ENCODE data around the gene MCEMP1.
A peak's percentile ranks its signal among the peaks of the same experiment; 100 is the strongest.

MCEMP1 gene, protein sequence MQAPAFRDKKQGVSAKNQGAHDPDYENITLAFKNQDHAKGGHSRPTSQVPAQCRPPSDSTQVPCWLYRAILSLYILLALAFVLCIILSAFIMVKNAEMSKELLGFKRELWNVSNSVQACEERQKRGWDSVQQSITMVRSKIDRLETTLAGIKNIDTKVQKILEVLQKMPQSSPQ

DNA sequence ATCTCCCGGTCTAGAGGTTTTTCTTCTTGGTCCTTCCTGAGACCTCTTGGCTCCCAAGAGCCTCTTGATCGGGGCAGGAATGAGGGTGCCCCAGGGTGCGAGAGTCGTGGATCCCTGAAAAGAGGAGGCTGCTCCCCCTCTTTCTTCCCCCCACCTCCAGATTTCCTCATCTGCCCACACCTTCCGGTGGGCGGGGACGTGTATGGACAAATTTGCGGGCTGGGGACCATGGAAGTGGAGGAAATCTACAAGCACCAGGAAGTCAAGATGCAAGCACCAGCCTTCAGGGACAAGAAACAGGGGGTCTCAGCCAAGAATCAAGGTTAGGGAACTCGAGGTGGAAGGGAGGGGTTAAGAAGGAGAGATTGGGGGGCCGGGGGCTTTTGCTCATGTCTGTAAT, at the start of gene MCEMP1:
Gene MCEMP1 (plus strand): TSS at position 237 of the 400 bp plus-strand sequence. CDS start 31 bp downstream, at position 268.
- no peak within 1 kb of the TSS for H3K27ac ChIP-seq
- no peak for TF ChIP-seq ZFX (IDR thresholded peaks at IDR 0.05; ENCODE audit: borderline replicate concordance)
- TF ChIP-seq, protein P1, sequence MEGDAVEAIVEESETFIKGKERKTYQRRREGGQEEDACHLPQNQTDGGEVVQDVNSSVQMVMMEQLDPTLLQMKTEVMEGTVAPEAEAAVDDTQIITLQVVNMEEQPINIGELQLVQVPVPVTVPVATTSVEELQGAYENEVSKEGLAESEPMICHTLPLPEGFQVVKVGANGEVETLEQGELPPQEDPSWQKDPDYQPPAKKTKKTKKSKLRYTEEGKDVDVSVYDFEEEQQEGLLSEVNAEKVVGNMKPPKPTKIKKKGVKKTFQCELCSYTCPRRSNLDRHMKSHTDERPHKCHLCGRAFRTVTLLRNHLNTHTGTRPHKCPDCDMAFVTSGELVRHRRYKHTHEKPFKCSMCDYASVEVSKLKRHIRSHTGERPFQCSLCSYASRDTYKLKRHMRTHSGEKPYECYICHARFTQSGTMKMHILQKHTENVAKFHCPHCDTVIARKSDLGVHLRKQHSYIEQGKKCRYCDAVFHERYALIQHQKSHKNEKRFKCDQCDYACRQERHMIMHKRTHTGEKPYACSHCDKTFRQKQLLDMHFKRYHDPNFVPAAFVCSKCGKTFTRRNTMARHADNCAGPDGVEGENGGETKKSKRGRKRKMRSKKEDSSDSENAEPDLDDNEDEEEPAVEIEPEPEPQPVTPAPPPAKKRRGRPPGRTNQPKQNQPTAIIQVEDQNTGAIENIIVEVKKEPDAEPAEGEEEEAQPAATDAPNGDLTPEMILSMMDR (IDR thresholded peaks at IDR 0.05) = no peak

- no peak for TF ChIP-seq ZFX (IDR thresholded peaks at IDR 0.05; ENCODE audit: borderline replicate concordance)
- TF ChIP-seq, protein P1 (IDR thresholded peaks at IDR 0.05) = no peak
- no peak overlapping the region for H3K27ac ChIP-seq
These were observed 49.7 kb upstream of the MCEMP1 start for GRCh38 chr19:7627166-7627565.

GRCh38 chr19:7628589-7629311, 48.1 kb upstream of the MCEMP1 start:
- TF ChIP-seq, protein P1 (IDR thresholded peaks at IDR 0.05) = no peak
- TF ChIP-seq ZFX (IDR thresholded peaks at IDR 0.05; ENCODE audit: borderline replicate concordance) = no peak
- peak overlapping the region; percentile 55 for H3K27ac ChIP-seq

GRCh38 chr19:7629347-7630054, 47.4 kb upstream of the MCEMP1 start, which contains the start of the genes PET100 and XAB2:
PET100 (plus strand) TSS chr19:7629793; CDS start chr19:7629834, 41 bp downstream.
XAB2 (minus strand) TSS chr19:7629545; CDS start chr19:7629527, 18 bp downstream.
- TF ChIP-seq, protein P1 (IDR thresholded peaks at IDR 0.05) = no peak
- no peak for TF ChIP-seq ZFX (IDR thresholded peaks at IDR 0.05; ENCODE audit: borderline replicate concordance)
- peak within 1 kb of the TSS; percentile 55 for H3K27ac ChIP-seq

GRCh38 chr19:7631577-7631976, 45.3 kb upstream of the MCEMP1 start:
- TF ChIP-seq, protein P1 (IDR thresholded peaks at IDR 0.05) = no peak
- TF ChIP-seq ZFX (IDR thresholded peaks at IDR 0.05; ENCODE audit: borderline replicate concordance) = no peak
- no peak overlapping the region for H3K27ac ChIP-seq

- H3K27ac ChIP-seq = no peak overlapping the region
- no peak for TF ChIP-seq ZFX (IDR thresholded peaks at IDR 0.05; ENCODE audit: borderline replicate concordance)
- TF ChIP-seq, protein P1 (IDR thresholded peaks at IDR 0.05) = no peak
These were observed 44.3 kb upstream of the MCEMP1 start for GRCh38 chr19:7632340-7633203.
